Measurements from ENCODE around the gene PLEKHA4.

The PLEKHA4 gene

DNA sequence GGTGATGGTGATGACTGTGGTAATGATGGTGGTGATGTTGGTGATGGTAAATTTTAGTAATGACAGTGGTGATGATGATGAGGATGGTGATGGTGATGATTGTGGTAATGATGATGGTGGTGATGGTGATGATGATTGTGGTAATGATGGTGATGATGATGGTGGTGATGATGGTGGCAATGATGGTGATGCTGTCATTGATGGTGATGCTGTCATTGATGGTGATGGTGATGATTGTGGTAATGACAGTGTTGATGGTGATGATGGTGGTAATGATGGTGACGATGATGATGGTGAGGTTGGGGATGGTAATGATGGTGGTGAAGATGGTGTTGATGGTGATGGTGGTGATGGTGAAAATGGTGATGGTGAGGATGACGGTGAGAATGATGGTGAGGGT, 45.9 kb downstream of the PLEKHA4 start:
- DNase-seq = no peak

DNA sequence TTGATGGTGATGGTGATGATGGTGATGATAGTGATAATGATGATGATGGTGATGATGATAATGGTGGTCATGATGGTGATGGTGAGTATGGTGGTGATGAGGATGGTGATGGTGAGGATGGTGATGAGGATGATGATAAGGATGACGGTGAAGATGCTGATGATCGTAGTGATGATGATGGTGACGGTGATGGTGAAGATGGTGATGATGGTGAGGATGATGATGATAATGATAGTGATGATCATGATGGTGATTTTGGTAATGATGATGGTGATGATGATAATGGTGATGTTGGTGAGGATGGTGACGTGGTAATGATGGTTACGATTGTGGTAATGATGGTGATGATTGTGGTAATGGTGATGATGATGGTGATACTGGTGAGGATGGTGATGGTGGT, 46.8 kb downstream of the PLEKHA4 start:
- DNase-seq = no peak

DNA sequence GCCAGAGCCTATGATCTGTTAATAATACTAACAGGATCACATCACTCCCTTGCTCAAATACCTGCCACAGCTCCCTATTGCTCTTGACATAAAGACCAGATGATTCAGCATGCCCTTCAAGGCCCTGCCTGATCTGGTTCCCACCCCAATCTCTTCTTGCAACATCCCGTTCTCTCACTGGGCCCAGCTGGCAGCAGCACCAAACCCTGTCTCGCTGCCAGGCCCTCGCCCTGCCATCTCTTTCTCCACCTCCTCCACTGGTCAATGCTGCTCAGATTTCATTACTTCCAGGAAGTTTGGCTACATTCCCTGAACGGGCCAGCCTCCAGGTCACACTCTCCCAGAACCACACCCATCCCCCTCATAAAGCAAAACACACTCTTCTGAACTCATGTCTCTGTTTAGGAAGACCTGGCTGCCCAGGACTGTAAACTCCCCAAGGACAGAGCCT, 49.0 kb downstream of the PLEKHA4 start:
- DNase-seq = peak; percentile 74

DNA sequence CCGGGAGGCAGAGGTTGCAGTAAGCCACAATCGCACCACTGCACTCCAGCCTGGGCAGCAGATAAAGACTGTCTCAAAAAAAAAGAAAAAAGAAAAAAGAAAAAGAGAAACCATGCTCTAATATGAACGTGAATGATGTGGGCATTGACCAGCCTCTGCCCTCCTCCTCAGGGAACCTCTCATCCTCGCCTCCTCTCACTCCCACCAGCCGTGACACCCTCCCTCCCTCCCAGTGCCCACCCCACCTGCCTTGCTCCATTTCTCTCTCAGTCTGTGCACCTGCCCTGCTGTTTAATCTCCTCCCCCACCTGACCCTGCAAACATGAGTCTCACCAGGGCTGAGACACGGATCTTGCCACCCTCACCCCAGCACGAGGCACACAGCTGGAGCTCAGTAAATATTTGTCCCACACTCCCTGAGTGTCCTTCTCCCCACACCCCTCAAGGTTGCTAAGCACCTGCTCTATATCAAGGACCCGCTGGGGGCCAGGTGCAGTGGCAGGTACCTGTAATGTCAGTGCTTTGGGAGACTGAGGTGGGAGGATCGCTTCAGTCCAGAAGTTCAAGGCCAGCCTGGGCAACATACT, 50.1 kb downstream of the PLEKHA4 start:
- peak; percentile 97 for DNase-seq

DNA sequence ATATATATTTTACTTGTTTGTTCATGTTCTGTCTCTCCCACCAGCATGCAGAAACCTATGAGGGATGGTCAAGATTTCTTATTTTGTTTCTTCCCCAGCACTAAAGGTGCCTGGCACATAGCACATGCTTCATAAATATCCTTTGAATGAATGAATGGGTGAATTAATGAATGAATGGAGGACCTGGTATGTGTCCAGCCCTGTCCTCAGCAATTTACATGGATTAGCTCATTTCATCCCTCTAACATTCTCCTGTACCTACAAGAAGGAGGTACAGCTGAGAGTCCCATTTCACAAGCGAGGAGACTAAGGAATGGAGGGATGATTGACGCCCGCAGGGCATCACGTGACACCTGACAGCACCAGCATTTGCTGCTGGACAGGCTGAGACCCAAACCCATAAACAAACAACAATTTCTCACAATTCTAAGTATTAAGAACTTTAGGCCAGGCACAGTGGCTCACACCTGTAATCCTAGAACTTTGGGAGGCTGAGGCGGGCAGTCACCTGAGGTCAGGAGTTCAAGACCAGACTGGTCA, 50.8 kb downstream of the PLEKHA4 start:
- DNase-seq = no peak

DNA sequence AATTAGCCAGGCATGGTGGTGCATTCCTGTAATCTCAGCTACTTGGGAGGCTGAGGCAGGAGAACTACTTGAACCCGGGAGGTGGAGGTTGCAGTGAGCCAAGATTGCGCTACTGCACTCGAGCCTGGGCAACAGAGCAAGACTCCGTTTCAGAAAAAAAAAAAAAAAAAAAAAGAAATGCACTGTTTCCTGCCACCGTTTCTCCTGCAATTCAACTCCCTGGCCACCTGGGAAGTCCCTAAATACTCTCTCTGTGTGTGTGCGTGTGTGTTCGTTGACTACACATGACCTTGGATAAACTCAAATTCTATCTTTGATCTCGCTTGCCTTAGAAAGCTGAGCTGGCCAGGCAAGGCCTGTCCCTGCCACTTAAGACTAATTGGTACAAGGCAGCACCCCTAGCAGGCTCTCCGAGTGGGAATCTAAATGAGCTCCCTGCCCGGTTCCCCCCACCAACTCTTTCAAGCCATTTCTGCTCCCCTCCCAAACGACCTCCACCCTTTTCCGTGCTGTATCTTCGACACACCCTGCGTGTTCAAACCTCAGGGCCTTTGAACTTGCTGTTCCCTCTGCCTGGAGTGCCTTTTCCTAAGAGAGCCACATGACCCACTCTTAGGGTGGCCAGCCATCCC, 52.4 kb downstream of the PLEKHA4 start:
- DNase-seq = peak; percentile 74

DNA sequence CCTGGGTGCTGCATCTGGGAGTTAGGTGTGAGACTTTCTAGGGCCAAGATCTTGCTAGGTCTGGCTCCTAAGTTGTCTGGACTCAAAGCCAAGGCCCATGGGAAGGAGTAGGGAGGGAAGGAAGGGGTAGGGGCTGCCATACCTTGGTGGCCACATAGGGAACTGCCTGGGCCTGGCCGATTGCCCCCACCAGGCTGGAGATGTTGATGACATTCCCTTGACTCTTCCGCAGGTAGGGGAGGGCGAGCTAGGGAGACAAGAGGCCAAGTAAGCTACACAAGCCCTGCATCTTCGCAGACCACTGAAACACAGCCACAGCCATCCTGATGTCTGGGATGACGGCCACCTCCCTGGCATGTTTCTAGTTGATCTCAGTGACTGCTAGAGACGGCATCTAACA, 53.5 kb downstream of the PLEKHA4 start:
- no peak for DNase-seq

DNA sequence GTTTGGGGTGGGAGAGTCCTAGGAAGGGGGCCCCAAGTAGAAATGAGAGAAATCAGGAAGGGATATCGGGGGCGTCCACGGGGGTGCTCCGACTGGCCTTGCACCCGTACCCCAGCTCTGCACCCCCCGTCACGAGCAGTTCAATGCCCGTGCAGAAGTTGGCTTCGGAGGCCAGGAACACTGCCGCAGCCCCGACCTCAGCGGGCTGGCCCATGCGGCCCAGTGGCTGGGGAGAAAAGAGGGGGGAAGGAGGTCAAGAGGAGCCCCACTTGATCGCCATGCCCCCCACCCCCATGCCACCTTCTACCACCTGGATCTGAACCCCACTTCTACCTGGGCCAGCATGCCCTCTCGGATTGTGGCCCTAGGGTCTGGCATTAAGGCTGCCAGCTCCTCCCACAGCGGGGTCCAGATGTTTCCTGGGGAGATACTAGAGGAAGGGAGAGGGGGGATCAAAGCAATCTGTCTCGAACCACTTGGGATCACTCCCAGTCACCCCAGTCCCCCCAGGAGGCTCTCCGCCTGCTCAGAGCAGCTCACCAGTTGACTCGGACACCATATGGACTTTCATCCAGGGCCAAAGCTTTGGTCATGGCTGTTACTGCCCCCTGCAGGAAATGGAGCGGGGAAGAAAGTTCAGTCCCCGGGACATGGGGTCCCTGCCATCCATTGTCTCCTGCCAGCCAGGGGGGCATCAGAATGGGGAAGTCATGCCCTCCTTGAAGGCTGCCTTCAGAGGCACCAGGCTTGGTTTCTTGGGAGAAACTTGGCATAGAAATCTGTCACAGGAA, 55.1 kb downstream of the PLEKHA4 start:
- DNase-seq = no peak

DNA sequence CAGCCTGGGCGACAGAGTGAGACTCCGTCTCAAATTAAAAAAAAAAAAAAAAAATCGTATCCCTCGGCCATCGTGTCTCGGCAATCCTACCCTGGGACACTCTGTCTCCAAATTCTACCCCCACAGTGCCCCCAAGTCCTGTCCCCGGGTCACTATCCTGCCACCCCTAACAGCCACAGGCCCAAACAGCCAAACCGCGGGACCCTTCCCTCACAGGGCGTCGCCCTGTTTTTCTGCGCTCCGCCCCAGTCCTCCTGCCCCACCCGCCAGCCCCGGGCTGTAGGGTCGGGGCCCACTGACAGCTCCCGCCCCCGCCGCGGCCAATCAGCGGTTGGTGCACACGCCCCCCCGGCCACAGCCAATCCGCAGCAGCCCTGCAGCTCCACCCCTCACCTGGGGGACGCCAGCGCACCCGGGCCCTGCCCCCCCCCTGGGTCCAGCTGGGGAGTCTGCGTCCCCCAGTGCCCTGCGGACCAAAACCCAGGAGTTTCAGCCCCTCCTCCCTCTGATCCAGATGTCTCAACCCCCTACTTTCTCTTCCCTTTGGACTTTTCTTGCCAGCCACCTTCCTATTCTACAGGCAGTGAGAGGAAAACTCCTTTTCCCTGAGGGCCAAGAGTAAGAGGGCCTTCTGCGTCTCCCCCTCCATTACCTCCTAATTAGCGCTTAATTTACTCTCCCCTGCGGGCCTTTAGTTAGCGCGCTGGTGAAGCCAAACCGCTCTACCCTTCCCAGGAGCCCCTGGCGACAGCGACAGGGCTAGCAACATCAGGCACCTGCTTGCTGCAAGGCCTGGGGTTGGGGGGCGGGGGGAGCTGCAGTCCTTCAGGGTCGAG, 56.1 kb downstream of the PLEKHA4 start:
- peak; percentile 95 for DNase-seq

DNA sequence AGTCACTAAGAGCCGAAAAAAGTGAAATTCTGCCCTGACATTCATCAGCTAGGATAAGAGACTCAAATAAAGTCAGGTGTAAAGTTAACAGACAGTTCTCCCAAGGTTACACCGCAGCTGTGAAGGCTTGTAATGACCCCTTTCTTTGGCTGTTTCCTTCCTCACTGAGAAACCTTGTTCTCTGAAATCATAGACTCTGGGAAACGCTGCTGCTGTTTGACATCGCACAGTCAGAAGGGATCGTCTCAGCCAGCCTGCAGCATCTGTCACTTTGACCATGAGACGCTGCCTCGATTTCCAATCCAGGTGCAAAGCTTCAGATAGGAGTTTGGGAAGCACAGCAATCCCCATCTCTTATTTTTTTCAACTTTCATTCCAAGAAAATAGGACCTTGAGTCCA, 58.3 kb downstream of the PLEKHA4 start:
- no peak for DNase-seq

DNA sequence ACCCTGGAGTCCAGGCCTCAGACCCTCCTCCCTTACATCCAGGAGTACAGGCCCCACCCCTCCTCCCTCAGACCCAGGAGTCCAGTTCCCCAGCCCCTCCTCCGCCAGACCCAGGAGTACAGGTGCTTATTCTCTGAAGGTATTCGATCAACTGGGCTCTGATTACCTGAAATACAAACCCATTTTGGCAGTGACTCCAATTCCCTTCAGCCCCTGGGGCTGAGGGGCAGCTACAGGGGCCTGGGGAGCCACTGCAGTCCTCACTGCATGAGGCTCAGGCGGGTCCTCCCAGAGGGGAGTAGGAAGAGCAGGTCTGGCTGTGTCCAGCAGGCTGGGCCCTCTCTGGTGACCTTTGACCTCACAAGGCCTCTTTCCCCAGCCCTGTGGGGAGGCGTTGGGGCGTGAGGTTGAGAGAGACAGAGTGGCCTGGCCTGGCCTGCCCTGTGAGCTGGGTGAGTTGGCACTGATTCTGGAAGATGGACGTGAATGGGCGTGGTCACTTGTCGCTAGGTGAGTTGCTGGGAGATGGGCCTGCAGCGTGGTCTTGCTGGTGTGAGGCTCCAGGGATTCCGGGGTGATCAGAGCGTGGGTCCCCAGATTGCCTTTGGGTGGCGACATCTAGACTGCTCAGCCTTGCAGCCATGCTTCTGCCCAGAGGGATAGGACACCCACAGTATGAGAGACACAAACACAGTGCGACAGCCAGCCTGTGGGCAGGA, 60.7 kb downstream of the PLEKHA4 start:
- DNase-seq = no peak

DNA sequence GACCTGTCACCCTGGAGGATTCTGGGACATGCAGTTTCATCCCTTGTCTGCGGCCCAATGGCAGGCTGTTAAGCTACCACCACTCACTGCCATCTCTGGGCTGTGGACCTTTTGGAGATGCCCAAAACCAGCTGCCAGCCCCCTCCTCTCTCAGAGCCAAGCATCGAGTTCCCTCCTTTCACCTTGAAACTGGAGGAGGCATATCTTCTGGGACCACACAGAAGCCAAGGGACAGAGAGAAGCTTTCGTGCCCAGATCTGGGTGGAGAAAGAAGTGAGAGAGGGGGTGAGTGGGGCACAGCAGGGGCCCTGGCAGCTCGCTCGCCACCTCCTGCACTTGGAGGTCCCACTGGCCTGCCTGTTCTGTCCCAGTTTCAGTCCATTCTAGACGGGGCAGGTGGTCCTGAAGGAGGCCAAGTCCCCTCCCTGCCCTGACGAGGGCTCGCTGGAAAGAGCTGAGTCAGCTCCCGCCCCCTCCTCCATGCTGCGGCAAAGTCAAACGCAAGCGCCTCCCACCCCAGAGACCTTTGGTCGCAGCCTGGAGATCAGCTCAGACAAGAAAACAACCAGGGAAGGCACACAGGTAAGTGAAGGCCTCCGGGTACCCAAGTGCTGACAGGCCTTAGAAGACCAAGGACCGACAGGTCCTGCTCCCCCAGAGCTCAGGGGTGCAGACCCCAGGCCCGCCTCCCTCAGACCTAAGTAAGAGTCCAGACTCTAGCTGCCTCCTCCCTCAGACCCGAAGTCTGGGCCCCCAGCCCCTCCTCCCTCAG, 61.4 kb downstream of the PLEKHA4 start:
- DNase-seq = no peak

DNA sequence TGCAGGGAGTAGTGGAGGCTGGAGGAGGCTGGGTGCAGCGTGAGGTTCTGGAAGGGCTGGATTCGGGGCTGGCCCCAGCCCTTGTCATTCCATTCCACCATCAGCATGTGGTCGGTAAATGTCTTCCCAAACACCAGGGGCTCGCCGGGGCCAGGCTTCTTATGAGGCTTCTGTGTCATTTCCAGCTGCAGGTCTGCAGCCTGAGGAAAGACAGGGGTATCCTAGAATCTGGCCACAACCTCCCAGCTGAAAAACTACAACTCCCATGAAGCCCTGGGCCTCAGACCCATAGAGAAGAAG, 61.9 kb downstream of the PLEKHA4 start:
- no peak for DNase-seq

DNA sequence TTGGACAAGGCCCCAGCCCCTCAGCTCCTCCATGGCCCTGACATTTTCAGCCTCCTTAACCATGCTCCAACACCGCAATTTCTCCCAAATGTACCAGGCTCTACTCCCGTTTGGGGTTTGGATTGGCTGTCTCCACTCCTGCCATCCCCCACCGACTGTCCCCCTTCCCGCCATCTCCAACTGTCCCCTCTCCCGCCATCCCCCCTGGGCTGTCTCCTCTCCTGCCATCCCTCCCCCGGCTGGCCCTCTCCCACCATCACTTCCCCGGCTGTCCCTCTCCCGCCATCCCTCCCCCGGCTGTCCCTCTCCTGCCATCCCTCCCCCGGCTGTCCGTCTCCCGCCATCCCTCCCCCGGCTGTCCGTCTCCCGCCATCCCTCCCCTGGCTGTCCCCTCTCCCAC, 63.0 kb downstream of the PLEKHA4 start:
- no peak for DNase-seq

DNA sequence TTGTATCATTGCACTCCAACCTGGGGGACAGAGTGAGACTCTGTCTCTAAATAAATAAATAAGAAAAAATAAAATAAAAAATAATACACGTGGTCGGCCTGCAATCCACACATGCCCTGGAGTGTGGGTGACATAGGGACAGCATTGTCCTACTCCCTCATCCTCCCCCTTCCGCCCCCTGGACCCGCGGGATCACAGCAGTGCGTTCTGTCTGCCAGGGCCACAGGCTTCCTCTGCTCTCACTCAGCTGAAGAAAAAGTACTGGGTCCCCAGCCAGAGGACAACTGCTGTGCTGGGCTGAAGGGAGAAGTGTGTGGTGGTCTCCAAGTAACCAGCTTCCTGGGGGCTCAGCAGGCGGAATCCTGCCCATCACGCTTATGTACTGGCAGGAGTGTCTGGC, 63.9 kb downstream of the PLEKHA4 start:
- no peak for DNase-seq

DNA sequence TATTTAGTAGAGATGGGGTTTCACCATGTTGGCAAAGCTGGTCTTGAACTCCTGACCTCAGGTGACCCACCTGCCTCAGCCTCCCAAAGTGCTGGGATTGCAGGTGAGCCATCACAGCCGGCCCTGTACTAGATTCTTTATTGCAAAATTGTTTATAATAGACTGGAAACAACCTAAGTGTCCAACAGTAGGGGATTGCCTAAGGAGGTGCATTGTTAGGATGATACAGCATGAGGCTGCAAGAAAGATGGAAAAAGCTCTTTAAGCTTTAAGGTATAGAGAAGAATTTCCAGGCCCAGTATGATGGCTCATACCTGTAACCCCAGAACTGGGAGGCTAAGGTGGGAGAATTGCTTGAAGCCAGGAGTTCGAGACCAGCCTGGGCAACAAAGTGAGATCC, 65.8 kb downstream of the PLEKHA4 start:
- DNase-seq = no peak

DNA sequence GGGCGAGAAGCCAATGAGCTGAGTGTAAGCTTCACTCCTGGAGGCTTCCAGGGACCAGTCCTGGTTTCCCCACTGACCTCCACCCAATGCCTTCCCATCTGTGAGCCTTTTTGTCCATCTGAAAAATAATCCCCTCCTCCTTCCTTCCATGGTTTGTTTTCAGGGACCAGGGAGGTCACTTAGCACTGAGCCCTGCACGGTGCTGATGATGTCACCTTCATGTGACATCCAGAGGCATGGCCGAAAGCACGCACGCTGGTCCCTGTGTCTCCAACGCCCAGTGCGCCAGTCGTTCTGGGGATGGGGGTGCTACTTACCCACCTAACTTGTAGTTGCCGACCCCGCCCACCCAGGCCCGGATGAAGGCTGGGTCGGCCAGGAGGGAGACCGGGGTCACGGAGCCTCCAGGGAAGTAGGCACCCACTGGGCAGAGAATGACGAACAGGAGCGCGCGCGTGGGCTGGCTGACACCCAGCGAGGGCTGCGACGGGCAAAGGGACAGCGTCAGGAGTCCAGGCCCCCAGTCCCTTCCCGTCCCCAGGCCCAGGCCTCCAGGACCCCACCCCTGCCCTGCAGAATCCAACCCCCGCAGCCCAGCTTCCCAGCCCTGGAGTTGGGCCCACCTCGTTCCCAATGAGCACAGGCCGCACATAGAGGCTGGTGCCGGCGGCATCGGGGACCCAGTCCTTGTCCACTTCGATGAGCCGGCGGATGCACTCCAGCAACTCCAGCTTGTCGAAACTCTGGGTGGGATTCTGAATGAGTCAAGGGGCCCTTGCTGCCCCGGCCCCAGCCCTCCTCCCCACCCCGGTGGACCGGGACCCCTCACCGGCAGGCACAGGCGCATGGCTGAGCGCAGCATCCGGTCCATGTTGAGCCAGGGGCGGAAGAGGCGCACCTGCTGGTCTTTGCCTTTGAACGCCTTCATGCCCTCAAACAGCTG, 68.8 kb downstream of the PLEKHA4 start:
- DNase-seq = no peak

DNA sequence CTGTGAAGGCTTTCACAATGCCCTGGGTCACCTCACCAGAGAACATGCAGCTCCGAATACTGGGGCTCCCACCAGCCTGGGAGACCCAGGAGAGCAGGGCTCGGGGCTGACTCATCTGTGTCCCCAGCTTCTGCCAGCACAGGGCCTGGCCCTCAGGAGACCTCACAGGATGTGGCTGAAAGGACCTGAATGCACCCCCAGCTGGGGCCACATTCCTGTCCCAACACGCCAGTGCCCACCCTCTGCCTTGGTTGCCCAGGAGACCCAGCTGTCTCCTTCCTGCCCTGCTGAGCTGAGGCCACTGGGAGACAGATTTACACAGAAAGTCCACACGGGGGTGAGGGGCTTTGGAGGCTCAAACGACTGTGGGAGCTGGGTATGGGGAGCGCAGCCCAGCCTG, 69.5 kb downstream of the PLEKHA4 start:
- no peak for DNase-seq

DNA sequence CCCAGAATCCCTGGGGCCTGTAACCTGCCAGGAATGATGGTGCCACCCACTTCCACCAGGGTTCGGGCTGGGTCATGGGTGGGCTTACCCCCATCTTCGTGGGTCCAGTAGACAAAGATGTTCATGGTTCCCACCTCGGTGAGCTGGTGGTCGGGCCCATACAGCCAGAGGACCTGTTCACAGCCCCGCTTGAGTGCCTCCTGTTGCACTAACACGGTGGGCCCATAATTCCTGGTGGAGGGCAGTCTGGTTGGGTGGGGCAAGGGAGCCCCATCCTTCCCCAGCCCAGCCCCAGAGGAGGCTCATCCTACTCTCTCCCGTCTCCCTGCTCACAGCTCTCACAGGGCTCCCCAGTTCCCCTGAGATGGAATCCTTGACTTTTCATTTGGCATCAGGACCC, 71.3 kb downstream of the PLEKHA4 start:
- DNase-seq = no peak

DNA sequence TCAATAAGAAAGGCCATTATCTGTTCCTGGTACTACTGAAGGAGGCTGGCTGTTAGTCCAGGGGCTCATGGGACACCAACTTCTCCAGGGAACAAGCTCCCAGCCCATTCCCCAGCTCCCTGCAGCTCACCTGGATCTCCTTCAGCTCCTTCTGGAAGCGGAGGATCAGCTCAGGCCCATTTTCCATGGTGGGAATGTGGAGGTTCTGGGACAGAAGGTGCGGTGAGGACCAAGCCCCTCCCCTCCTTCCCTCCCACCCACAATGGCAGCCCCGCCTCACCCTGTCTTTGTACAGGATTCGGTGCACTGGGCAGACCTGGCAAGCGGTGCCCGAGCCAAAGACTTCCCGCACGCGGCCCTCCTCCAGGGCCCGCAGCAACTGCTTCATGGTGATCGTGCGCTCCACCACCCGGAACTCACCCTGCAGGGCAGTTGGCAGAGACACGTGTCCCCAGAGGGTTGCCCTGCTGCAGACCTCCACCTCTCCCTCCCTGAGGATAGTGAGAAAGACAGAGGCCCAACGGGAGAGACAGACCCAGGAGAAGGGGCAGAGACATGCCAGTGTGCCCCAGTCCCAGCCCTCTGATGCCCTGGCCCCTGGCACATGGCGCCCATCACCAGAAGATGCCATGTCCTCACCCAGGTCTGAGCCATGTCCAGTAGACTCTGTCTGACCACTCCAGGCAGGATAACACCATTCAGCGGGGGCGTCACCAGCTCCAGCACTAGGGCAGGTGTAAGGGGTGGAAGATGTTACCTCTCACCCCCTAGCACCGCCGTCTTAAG, 71.9 kb downstream of the PLEKHA4 start:
- no peak for DNase-seq

All from NCI-H774 (cell line).